Activated CD8-positive, alpha-beta memory T cell treated with anti-CD3 and anti-CD28 coated beads, Interleukin-2, amount 50 U/mL, for 4 hours (primary cell): Measurements from ENCODE around the gene RAI14.
"Not testable (repeated sequence)": the region's sequence is repeated elsewhere in the genome, so short reads cannot be mapped to it uniquely, and the experiment has no call there.

Source experiments
- DNase-seq: peaks from one replicate; pipeline ENCODE4 v3.0.0-alpha.2; 2020

Gene RAI14

GRCh38 chr5:34736445-34737115, 80.5 kb downstream of the RAI14 start:
- no peak for DNase-seq

DNA sequence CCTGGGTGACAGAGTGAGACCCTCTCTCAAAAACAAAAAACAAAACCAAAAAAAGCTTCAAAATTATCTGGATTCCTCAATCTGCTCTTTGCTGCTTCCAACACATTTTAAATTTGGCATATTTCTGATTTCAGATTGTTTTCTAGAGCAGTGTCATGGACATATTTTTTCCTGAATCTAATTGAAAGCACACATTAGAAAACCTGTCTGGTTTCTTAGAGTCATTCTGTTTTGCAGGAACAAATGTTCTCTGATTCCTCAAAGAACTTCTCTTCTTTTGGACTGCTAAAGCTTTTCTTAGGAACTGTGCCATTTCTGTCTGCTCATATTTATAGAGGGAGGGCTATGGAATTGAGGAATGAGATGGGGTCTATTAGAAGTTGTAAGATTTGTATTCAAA, 81.6 kb downstream of the RAI14 start:
- no peak for DNase-seq

GRCh38 chr5:34738381-34738780, 82.3 kb downstream of the RAI14 start:
- no peak for DNase-seq

DNA sequence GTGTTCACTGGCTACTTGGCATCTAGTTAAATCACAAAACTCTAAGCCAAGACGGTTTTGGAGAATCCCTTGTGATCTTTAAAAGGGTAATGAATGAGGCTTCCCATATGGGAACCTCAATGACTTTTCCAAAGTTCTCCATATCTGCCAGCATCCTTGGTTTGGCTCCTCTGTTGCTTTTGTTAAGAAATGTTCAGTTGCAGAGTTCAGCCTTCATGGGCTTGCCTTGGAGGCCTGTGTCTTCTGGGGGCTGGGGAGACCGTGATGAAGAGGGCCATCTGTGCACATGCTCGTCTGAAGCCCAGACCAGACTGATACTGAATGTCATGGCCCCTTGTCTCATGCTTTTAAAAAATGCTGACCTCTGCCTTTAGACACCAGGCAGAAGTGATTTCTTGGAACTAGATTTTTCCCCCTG, 84.3 kb downstream of the RAI14 start:
- DNase-seq: no peak

GRCh38 chr5:34742061-34742460, 85.9 kb downstream of the RAI14 start:
- DNase-seq: no peak

DNA sequence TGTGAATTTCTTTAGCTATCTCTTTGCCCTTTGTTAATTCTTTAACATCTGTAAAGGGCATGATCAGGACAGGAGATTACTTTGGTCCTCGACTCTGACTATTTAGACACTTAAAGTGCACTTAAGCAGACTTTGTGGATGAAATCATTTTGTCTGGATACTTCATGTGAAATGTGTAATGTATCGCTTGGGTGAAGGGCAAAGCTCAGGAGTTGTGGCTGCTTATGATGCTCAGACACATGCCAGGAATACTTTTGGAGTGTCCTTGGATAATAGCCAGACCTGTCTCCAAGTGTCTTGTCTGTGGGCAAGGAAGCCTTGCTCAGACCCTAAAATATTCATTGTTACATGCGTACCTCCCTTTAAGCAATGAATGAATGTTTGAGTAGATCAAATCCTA, 87.8 kb downstream of the RAI14 start:
- no peak for DNase-seq

DNA sequence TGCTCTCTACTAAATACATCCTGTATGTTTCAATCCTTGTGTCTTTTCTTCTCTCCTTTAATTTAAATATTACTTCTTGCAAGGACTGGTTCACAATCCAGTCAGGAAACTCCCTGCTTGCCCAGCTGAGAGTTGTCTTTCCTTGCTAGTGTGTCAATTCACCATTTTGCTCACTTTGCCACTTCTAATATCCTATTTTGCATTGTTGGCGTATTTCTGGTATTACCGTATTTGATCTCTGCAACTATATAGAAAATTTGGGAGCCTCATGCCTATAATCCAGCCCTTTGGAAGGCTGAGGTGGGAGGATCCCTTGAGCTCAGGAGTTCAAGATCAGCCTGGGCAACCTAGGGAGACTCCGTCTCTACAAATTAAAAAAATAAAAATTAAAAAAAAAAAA, 92.3 kb downstream of the RAI14 start:
- DNase-seq: no peak

DNA sequence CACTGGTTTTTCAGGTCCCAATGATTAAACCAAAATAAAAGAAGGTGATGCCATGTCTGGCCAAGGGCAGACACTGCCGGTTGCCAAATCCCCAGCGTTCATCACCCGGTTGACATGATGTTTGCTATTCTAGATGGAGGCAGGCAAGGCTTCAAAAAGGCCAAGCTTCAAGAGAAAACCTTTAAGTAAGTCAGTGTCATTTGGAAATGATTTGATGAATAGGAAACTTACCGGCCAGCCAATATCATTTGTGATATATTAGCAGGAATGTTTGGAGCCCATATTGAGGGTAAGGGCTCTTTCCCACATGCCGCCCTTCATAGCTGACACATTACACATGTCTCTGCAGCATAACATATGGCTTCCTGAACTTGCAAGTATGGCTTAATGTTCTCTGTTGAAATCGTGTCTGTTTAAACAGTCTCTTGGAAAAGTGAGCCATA, 93.3 kb downstream of the RAI14 start:
- no peak for DNase-seq

DNA sequence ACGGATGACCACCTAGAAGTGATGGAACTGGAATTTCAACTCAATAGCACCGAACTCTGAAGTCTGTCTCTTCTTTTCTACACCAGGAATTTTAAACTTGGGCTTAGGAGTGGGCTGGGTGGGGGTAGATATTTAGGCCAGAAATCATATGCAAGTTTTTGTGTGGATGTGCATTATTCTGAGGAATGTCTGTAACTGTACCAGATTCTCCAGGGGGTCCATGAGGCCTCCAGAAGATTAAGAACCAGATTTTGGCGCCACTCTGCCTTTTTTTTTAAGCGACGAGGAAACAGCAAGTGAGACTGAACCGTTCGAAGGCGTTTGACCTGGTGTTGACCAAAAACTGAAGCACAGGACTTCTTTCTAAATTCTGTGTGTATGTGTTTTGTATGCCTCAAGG, 94.1 kb downstream of the RAI14 start:
- DNase-seq: no peak

- DNase-seq: no peak
Measured at GRCh38 chr5:34751807-34752736, 95.9 kb downstream of the RAI14 start.

GRCh38 chr5:34753236-34753635, 97.1 kb downstream of the RAI14 start:
- DNase-seq: not testable (repeated sequence)

GRCh38 chr5:34755926-34756325, 99.8 kb downstream of the RAI14 start:
- DNase-seq: no peak

DNA sequence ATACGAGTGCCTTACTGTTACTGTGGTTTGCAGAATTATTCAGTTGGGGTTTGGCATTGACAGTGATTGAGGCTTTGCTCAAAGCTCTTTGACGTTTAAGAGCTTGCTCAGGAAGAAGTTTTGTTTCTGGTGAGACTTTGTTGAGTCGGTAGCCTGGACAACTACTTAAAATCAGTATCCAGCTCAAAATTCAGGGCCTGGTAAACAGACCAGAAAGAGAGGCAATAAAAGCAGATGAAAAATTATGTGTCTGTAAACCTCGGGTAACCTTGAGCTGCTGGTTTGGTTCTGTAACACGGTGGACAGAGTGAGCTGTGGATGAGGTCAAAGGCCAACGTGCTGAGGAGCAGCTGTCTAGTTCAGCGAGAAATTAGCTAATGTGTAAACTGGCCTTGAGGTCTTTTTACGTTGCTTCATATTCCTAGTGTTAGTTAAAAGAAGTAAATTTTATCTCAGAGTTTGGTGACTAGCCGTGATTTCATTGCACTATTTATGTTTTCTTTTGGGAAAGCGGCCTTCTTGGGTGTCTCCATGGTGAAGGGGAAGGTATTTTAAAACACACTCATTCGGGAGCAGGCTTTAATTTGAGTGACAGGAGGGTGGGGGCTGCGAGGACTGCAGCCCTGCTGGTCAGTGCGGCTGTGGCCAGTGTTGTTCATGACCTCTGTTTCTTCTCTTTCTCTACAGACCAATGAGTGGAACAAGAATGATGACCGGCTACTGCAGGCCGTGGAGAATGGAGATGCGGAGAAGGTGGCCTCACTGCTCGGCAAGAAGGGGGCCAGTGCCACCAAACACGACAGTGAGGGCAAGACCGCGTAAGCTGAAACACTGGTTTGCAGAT, 100.9 kb downstream of the RAI14 start:
- no peak for DNase-seq

- no peak for DNase-seq
Measured at GRCh38 chr5:34758514-34758913, 102.4 kb downstream of the RAI14 start.

GRCh38 chr5:34759213-34759612, 103.1 kb downstream of the RAI14 start:
- DNase-seq: not testable (repeated sequence)

- no peak for DNase-seq
Measured at GRCh38 chr5:34765662-34766061, 109.5 kb downstream of the RAI14 start.

GRCh38 chr5:34767180-34767579, 111.1 kb downstream of the RAI14 start:
- DNase-seq: no peak

GRCh38 chr5:34770486-34770885, 114.4 kb downstream of the RAI14 start:
- DNase-seq: no peak

DNA sequence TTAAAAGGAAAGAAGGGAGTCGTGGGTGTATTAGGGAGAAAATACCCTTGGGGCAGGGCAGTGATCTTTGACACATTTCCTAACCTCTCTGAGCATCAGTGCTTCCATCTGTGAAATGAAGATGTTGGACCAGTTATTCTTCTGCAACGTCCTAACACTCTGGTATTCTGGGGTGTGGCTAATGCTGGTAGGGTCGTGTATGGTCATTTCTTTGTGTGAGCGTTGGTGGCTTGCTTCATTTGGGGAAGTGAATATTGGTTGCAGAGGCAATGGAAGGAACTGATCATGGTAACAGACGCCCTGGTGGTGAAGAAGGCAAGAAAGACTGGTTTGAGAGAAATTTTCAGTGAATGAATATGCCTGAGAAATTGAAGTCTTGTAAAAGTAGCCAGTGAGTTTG, 114.9 kb downstream of the RAI14 start:
- no peak for DNase-seq

DNA sequence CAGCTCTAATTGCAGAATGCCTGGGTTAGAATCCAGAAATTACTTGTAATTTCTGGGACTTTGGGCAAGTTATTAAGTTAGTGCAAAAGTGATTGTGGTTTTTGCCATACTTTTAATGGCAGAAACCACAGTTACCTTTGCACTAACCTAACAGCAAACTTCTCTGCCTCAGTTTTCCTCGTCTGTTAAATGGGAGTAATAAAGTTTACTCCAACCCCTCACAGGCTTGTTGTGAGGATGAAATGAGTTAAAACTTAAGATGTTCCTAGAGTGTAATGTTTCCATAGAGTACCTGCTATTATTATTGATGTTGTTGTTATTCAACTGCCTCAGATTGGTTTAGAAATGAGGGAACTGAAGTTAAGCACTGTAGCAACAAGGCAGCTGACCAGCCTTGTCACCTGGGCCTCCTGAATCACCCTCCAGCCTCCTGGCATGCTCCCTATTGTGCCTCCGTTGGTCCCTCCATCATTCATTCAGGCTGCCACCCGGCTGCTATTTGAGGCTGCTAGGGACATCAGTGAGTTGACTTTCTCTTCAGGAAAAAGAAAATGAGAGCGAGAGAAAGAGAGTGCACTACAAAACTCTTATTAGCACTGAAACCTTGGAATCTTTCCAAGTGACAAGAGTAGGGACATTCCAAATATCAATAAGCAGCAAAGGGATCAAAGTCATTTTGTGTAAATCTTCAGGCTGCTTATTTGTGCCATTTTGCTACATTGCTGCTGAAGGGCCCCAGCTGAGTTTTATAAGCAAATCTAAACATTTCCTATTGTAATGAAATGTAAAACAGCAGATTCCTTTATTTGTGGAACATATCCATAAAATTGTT, 116.4 kb downstream of the RAI14 start:
- no peak for DNase-seq

DNA sequence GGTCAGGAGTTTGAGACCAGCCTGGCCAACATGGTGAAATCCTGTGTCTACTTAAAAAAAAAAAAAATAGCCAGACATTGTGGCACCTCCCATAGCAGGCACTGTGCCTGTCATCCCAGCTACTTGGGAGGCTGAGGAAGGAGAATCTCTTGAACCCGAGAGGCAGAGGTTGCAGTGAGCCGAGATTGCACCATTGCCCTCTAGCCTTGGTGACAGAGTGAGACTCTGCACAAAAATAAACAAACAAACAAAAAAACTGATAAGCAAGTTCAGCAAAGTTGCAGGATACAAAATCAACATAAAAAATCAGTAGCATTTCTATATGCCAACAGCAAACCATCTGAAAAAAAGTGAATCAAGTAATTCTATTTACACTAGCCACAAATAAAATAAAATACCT, 118.0 kb downstream of the RAI14 start:
- DNase-seq: no peak

DNA sequence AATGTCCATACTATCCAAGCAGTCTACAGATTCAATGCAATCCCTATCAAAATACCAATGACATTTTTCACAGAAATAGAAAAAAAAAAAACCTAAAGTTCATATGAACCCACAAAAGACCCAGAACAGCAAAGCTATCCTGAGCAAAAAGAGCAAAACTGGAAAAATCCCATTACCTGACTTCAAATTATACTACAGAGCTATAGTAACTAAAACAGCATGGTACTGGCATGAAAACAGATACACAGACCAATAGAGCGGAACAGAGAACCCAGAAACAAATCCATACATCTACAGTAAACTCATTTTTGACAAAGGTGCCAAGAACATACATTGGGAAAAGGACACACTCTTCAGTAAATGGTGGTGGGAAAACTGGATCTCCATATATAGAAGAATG, 118.5 kb downstream of the RAI14 start:
- DNase-seq: not testable (repeated sequence)
